ENCODE results near the gene PTCHD1.

PTCHD1 gene

DNA sequence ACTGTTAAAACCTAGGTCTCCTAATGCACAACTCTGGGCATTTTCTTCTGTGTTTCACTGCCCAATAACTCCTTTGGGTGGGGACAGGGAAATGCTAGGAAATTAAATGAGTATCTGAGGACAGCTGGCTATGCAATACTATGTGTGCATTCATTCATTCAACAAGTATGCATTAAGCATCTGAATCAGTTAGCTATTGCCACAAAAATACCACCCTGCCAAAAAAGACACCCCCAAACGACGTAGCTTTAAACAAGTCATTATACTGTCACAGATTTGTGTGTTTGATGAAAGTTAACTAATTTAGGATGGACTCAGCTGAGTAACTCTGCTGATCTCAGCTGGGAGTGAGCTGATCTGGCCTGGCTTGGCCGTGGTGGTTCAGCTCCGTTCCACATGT lies 29.8 kb upstream of the PTCHD1 start:
- DNase-seq: no peak
- TF ChIP-seq, protein P1, sequence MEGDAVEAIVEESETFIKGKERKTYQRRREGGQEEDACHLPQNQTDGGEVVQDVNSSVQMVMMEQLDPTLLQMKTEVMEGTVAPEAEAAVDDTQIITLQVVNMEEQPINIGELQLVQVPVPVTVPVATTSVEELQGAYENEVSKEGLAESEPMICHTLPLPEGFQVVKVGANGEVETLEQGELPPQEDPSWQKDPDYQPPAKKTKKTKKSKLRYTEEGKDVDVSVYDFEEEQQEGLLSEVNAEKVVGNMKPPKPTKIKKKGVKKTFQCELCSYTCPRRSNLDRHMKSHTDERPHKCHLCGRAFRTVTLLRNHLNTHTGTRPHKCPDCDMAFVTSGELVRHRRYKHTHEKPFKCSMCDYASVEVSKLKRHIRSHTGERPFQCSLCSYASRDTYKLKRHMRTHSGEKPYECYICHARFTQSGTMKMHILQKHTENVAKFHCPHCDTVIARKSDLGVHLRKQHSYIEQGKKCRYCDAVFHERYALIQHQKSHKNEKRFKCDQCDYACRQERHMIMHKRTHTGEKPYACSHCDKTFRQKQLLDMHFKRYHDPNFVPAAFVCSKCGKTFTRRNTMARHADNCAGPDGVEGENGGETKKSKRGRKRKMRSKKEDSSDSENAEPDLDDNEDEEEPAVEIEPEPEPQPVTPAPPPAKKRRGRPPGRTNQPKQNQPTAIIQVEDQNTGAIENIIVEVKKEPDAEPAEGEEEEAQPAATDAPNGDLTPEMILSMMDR (IDR thresholded peaks at IDR 0.05): no peak
- intact Hi-C loops (cut with DNase I; ENCODE audit: low total_unique reads): no loop called here
- H3K36me3 ChIP-seq: no peaks in the 10 kb centered on the region
- H3K4me1 ChIP-seq: no peaks in the 10 kb centered on the region
- H3K9me3 ChIP-seq: no peaks in the 10 kb centered on the region
- no peaks in the 10 kb centered on the region for H3K27me3 ChIP-seq
- H3K4me3 ChIP-seq: no peak overlapping the region
- no peak overlapping the region for H3K27ac ChIP-seq

DNA sequence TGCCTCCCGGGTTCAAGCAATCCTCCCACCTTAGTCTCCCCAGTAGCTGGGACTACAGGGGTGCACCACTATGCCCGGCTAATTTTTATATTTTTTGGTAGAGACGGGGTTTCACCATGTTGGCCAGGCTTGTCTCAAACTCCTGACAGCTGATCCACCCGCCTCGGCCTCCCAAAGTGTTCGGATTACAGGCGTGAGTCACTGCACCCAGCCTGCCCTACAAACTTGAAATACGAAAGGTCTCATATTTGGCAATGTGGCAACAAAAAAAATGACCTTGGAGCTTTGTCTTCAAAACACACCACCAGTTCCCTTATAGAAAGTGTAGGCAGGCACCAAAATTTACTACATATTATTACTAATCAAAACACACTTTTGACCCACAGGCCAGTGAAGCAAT lies 22.9 kb upstream of the PTCHD1 start:
- Histone ChIP-seq H3K4me3 (no peak overlapping the region), H3K9me3 (no peaks in the 10 kb centered on the region), H3K36me3 (no peaks in the 10 kb centered on the region), H3K4me1 (no peaks in the 10 kb centered on the region), H3K27ac (no peak overlapping the region), H3K27me3 (no peaks in the 10 kb centered on the region)
- intact Hi-C loops (cut with DNase I; ENCODE audit: low total_unique reads): no loop called here
- no peak for DNase-seq
- TF ChIP-seq, protein P1 (IDR thresholded peaks at IDR 0.05): no peak

DNA sequence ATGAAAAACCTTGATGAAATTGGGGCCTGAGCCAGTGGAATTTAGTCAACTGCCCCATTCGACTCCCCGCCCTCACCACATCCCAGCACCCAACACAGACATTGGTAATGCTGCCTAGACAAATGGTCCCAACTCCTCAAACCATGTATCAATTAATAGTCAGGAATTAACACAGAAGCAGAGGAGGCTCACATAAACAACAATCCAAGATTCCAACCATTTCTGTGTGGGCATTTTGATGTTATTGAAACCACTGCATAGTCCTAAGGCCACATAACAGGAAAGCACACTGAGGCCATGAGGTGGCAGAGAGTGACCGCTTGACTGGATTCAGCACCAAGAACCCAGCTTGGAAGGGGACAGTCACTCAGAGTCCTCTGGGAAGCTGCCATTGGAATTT lies 22.5 kb upstream of the PTCHD1 start:
- TF ChIP-seq, protein P1 (IDR thresholded peaks at IDR 0.05): no peak
- DNase-seq: no peak
- Histone ChIP-seq H3K27ac (no peak overlapping the region), H3K27me3 (no peaks in the 10 kb centered on the region), H3K4me1 (no peaks in the 10 kb centered on the region), H3K36me3 (no peaks in the 10 kb centered on the region), H3K4me3 (no peak overlapping the region), H3K9me3 (no peaks in the 10 kb centered on the region)
- intact Hi-C loops (cut with DNase I; ENCODE audit: low total_unique reads): no loop called here

DNA sequence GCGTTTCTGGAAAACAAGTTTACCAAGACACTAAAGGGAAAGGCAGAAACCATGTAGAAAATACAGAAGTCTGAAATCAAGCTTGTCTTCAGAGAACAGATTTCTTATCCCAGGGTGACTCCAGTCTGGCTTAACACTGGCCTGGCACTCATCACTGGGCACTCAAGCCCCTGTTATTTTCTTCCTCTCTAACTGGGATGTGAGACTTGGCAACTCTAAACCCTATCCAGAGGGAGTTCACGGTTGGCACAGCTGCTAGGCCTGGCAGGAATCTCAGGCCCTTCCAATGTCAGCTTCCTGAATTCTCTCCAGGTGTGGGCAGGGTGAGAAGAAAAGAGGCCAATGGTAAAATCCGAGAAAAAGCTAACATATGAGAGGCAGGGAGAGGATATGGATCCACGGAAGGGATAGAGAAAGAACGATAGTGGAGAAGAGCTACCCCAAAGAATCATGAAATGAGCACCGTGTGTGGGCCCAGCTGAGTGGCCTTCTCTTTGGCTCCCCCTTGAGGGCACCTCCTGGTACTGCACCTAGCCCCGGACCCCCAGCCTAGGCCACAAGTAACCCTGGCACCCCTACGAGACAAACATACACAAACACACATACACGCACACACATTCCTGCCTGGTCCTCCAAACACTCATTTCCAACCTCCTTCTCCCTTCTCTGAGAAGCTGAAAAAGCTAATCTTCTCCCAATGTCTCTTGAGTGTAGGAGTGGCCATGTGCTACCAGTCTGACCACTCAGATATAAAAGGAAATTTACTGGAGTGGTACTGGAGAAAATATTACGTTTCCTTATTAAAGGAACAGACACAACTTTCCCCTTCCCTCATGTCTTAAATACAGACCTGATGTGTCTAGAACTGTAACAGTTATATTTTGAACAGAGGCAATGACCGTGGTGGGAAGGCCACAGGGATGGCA lies 16.6 kb upstream of the PTCHD1 start:
- Histone ChIP-seq H3K27ac (no peak overlapping the region), H3K9me3 (no peaks in the 10 kb centered on the region), H3K36me3 (no peaks in the 10 kb centered on the region), H3K4me1 (no peaks in the 10 kb centered on the region), H3K4me3 (no peak overlapping the region), H3K27me3 (no peaks in the 10 kb centered on the region)
- no peak for DNase-seq
- intact Hi-C loops (cut with DNase I; ENCODE audit: low total_unique reads): no loop called here
- TF ChIP-seq, protein P1 (IDR thresholded peaks at IDR 0.05): peak; percentile 34 to 49

DNA sequence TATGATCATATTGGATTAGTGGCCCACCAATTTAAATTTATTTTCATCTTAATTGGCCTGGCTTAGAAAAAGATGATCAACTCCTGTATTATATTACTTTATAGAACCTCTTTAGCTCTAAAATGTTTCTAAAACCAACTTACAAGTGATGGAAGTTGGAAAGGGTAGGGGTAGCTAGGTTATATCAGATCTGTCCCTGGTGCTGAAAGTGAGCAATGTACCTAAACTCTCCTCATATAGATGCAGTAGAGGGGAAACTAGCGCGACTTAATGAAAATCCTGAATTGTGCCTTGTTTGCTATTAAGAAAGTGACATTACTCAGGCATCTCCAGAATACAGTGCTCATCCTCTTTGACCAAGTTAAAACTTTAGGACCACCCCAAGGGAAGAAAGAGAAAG lies 7.5 kb upstream of the PTCHD1 start:
- Histone ChIP-seq H3K27ac (no peak overlapping the region), H3K36me3 (no peaks in the 10 kb centered on the region), H3K4me3 (no peak overlapping the region), H3K27me3 (no peaks in the 10 kb centered on the region), H3K9me3 (no peaks in the 10 kb centered on the region), H3K4me1 (peaks cover 0 to 2% (median 0%) of the 10 kb centered on the region in 4 donors)
- TF ChIP-seq, protein P1 (IDR thresholded peaks at IDR 0.05): no peak
- DNase-seq: no peak
- intact Hi-C loops (cut with DNase I; ENCODE audit: low total_unique reads): no loop called here

Data from tibial artery (tissue), 4 donors.